Heart left ventricle (tissue), 16 donors: Measurements from ENCODE around the gene KDM3B. TPM values are rescaled to one million over a fixed set of nuclear protein-coding genes. Genes with fewer than 3 reads are reported as not detected.

Source experiments
- ATAC-seq, 4 donors: fragments of 200-7000 bp; cut with Tn5 transposase; one replicate each; pipeline ENCODE4 v1.9.1; 2020 to 2022; ENCODE audit warnings: moderate library complexity in 4 of 4, mild to moderate bottlenecking in 3 of 4, moderate number of reproducible peaks in 1 of 4
- DNase-seq, 5 donors: peaks; one replicate each; pipeline ENCODE4 v3.0.0-alpha.2; 2020
- H3K27ac ChIP-seq, 12 donors: fragments of 200-600 bp; sonication (generic) in 4 of 12; one replicate each; pipeline versions ENCODE4 v1.5.0 to v1.8.0; 2016 to 2022; ENCODE audit warnings: mild to moderate bottlenecking in 2 of 12
- H3K27me3 ChIP-seq, 9 donors: fragments of 200-600 bp; sonication (generic) in 2 of 9; one replicate each; pipeline versions ENCODE4 v1.5.1 to v1.8.0; 2016 to 2022; ENCODE audit warnings: mild to moderate bottlenecking in 3 of 9
- H3K36me3 ChIP-seq, 9 donors: fragments of 200-600 bp; sonication (generic) in 2 of 9; one replicate each; pipeline versions ENCODE4 v1.5.0 to v1.8.0; 2018 to 2022; ENCODE audit warnings: mild to moderate bottlenecking in 2 of 9
- H3K4me1 ChIP-seq, 12 donors: fragments of 200-600 bp; sonication (generic) in 4 of 12; one replicate each; pipeline versions ENCODE4 v1.5.0 to v1.8.0; 2016 to 2022; ENCODE audit warnings: mild to moderate bottlenecking in 3 of 12
- H3K4me3 ChIP-seq, 12 donors: fragments of 200-600 bp; sonication (generic) in 4 of 12; one replicate each; pipeline versions ENCODE4 v1.5.0 to v1.8.0; 2017 to 2022; ENCODE audit warnings: mild to moderate bottlenecking in 9 of 12, moderate library complexity in 4 of 12
- H3K9me3 ChIP-seq, 12 donors: fragments of 200-600 bp; sonication (generic) in 4 of 12; one replicate each; pipeline versions ENCODE4 v1.5.0 to v1.8.0; 2016 to 2022; ENCODE audit warnings: mild to moderate bottlenecking in 1 of 12
- CTCF ChIP-seq, 12 donors: fragments of 200-600 bp; sonication (generic) in 4 of 12; IDR thresholded peaks; one replicate each; pipeline versions ENCODE4 v1.5.0 to v1.8.0; 2018 to 2022; ENCODE audit warnings: antibody characterized with exemption in 12 of 12, mild to moderate bottlenecking in 5 of 12
- POLR2A ChIP-seq, 2 donors: fragments of 450-650 bp; IDR thresholded peaks; one replicate each; pipeline ENCODE4 v1.6.1; 2017; ENCODE audit warnings: antibody characterized with exemption in 2 of 2, mild to moderate bottlenecking in 2 of 2, moderate library complexity in 2 of 2
- WGBS, 4 donors: extraction: QIAGEN DNeasy Blood & Tissue Kit in 2 of 4; methylation state at CpG; one replicate each; pipeline versions ENCODE4 v1.1.5 to v1.1.7; 2013 to 2018; 5-methylcytosine and 5-hydroxymethylcytosine counted together
- intact Hi-C, 10 donors: fragments of 100-400 bp; cut with DNase I; formaldehyde crosslinking; loops; one replicate each; pipeline versions ENCODE4 v1.11.1 to v1.14.2; 2022
- polyA plus RNA-seq, 2 donors: library from polyadenylated mRNA; stranded (reverse); fragments of 200-250 nt; gene quantifications; one replicate each; pipeline ENCODE4 v1.2.3, GENCODE V29; 2013
- total RNA-seq, 9 donors: library from RNA; depleted of rRNA in 2 of 9; stranded (reverse); fragments of >200 nt in 2 of 9; fragmentation: NEBNext Ultra II Directional in 3 of 9; extraction: Animal tissue kit (Norgen Biotek cat#: 25700) in 3 of 9; gene quantifications; one replicate each; pipeline versions ENCODE4 v1.1.0 to v1.2.4, GENCODE V29; 2016 to 2023
- donor health status: ischemic (EF 13 %, LVEDD 7.1; RV severe dilation, severe dysfunction).
- donor health status: healthy with polysubstance abuse.
- donor health status: DM: no; HTN: yes; CAD: no.
- donor health status: DM: no; HTN: no; CAD: no.
- donor health status: ischemic (EF 25% LVEDD 6.9; RV normal size, moderate dysfunction).
- donor health status: ischemic (EF 25% LVEDD 5.7; RV mildly dilated, moderate dysfunction).
- donor health status: healthy.
- donor health status: DM: yes; HTN: yes; CAD: no.
- donor health status: ischemic (EF 35%, LVEDD 5.7; RV mildly dilated, moderate dysfunction).
- donor health status: nonischemic (EF 11% LVEDD 7.7; RV severe dilation, severe dysfunction).
- donor health status: DM: yes; HTN: yes; CAD: no.
- donor health status: PGD.
- donor health status: ischemic (EF 29% LVEDD 5.4; RV normal size, mild dysfunction).
- donor health status: nonischemic (EF 23%, LVEDD 6.1; RV moderate dilation, normal function).

KDM3B gene
- total and polyA plus RNA-seq, 11 donors = 17.0 to 65.1 (median 44.8) TPM

- no peak overlapping the region for H3K4me3 ChIP-seq
- peaks cover 0 to 28% (median 17%) of the 10 kb centered on the region in 12 donors for H3K4me1 ChIP-seq
- H3K27me3 ChIP-seq = no peaks in the 10 kb centered on the region
- intact Hi-C loops = no loop called here
- H3K9me3 ChIP-seq = no peaks in the 10 kb centered on the region
- 86 to 98% (median 96%) methylated on average over 7 to 9 of the region's 9 CpGs for WGBS, 4 donors
- DNase-seq = no peak
- H3K36me3 ChIP-seq = peaks cover 0 to 11% (median 5%) of the 10 kb centered on the region in 9 donors
- no peak for TF ChIP-seq CTCF (IDR thresholded peaks at IDR 0.05)
- no peak for TF ChIP-seq POLR2A (IDR thresholded peaks at IDR 0.05)
- ATAC-seq = no peak
- no peak overlapping the region for H3K27ac ChIP-seq
These were observed 88.7 kb downstream of the KDM3B start for GRCh38 chr5:138441221-138441620.

GRCh38 chr5:138444078-138444773 lies 91.7 kb downstream of the KDM3B start:
- Histone ChIP-seq H3K27me3 (no peaks in the 10 kb centered on the region), H3K4me1 (peaks cover 0 to 11% (median 8%) of the 10 kb centered on the region in 12 donors), H3K36me3 (no peaks in the 10 kb centered on the region), H3K27ac (no peak overlapping the region), H3K9me3 (no peaks in the 10 kb centered on the region), H3K4me3 (no peak overlapping the region)
- TF ChIP-seq POLR2A (IDR thresholded peaks at IDR 0.05) (no peak), CTCF (IDR thresholded peaks at IDR 0.05) (no peak)
- WGBS, 4 donors = 89 to 93% (median 92%) methylated on average over 9 to 13 of the region's 13 CpGs
- ATAC-seq (no peak), DNase-seq (no peak)
- intact Hi-C loops = no loop called here

GRCh38 chr5:138444774-138445546 lies 92.5 kb downstream of the KDM3B start:
- no peak for ATAC-seq
- 73 to 87% (median 81%) methylated on average over 12 to 22 of the region's 22 CpGs for WGBS, 4 donors
- intact Hi-C loops = no loop called here

More at GRCh38 chr5:138444774-138445546, 92.5 kb downstream of the KDM3B start:
- TF ChIP-seq POLR2A (IDR thresholded peaks at IDR 0.05) = no peak
- no peak for TF ChIP-seq CTCF (IDR thresholded peaks at IDR 0.05)
- Histone ChIP-seq H3K27me3 (no peaks in the 10 kb centered on the region), H3K4me3 (no peak overlapping the region), H3K4me1 (peaks cover 0 to 10% (median 6%) of the 10 kb centered on the region in 12 donors), H3K36me3 (no peaks in the 10 kb centered on the region), H3K27ac (no peak overlapping the region), H3K9me3 (no peaks in the 10 kb centered on the region)
- DNase-seq = no peak
